WTC11 (cell line): ENCODE data around the gene RRP1B. TPM values are rescaled to one million over a fixed set of nuclear protein-coding genes. Genes with fewer than 3 reads are reported as not detected.

ENCODE experiments used
- ATAC-seq: fragments of 200-7000 bp; cut with Tn5 transposase; 2 replicates; pipeline ENCODE4 v1.10.0; 2021; ENCODE audit warnings: mild to moderate bottlenecking, moderate library complexity
- CTCF ChIA-PET: fragments of 300-600 bp; sonication (Branson Sonifier 250); formaldehyde crosslinking; loops from one replicate; lab custom pipeline; 2021; ENCODE audit warnings: antibody characterized with exemption; lab: Charles Lee
- POLR2A ChIA-PET: fragments of 350-600 bp; sonication (Branson Sonifier 250); formaldehyde crosslinking; loops from one replicate; lab custom pipeline; 2021; ENCODE audit warnings: antibody characterized with exemption; lab: Charles Lee
- DNase-seq: peaks from one replicate; pipeline ENCODE4 v3.0.0; 2021; ENCODE audit warnings: low spot score
- H3K27ac Mint-ChIP-seq: 2 replicates; pipeline ENCODE4 v1.8.0; 2021; ENCODE audit warnings: mixed read lengths
- H3K27me3 Mint-ChIP-seq: 2 replicates; pipeline ENCODE4 v1.8.0; 2021; ENCODE audit warnings: low read depth, mild to moderate bottlenecking, moderate library complexity, mixed read lengths
- H3K36me3 Mint-ChIP-seq: 2 replicates; pipeline ENCODE4 v1.8.0; 2021; ENCODE audit warnings: mixed read lengths
- H3K4me1 Mint-ChIP-seq: 2 replicates; pipeline ENCODE4 v1.8.0; 2022; ENCODE audit warnings: mixed read lengths
- H3K4me3 Mint-ChIP-seq: 2 replicates; pipeline ENCODE4 v1.8.0; 2021; ENCODE audit warnings: mild to moderate bottlenecking, moderate library complexity, mixed read lengths
- H3K9me3 Mint-ChIP-seq: 2 replicates; pipeline ENCODE4 v1.8.0; 2021; ENCODE audit warnings: mixed read lengths
- HMGA2 ChIP-seq: fragments of 250-450 bp; sonication (Bioruptor Pico); IDR thresholded peaks from 2 replicates; pipeline ENCODE4 v1.4.0; 2021; ENCODE audit warnings: mild to moderate bottlenecking, moderate library complexity
- JAZF1 ChIP-seq: fragments of 250-450 bp; sonication (Bioruptor Pico); IDR thresholded peaks from 2 replicates; pipeline ENCODE4 v1.9.0; 2021; ENCODE audit warnings: moderate library complexity, mild to moderate bottlenecking, inconsistent platforms
- NFATC4 ChIP-seq: fragments of 250-450 bp; sonication (Bioruptor Pico); IDR thresholded peaks from 2 replicates; pipeline ENCODE4 v1.9.0; 2021; ENCODE audit warnings: mild to moderate bottlenecking
- RELA ChIP-seq: sonication (generic); formaldehyde crosslinking; IDR thresholded peaks from 2 replicates; pipeline ENCODE4 v1.8.1; 2022; ENCODE audit warnings: missing genetic modification reagents, mild to moderate bottlenecking, borderline replicate concordance
- SMAD4 ChIP-seq: sonication (generic); formaldehyde crosslinking; IDR thresholded peaks from 2 replicates; pipeline ENCODE4 v1.8.0; 2022; ENCODE audit warnings: mild to moderate bottlenecking, missing genetic modification reagents
- TEAD4 ChIP-seq: sonication (generic); formaldehyde crosslinking; IDR thresholded peaks from 2 replicates; pipeline ENCODE4 v1.8.0; 2022; ENCODE audit warnings: mild to moderate bottlenecking, missing genetic modification reagents
- total RNA-seq: library from RNA; stranded (reverse); gene quantifications from 3 replicates; pipeline ENCODE4 v1.2.3, GENCODE V29; 2021
- TF ChIP-seq, protein P1 (sequence below): fragments of 200-600 bp; IDR thresholded peaks from 2 replicates; pipeline ENCODE4 v1.8.0; 2022; ENCODE audit warnings: antibody characterized with exemption
- TF ChIP-seq, protein P2 (sequence below): sonication (generic); formaldehyde crosslinking; IDR thresholded peaks from 2 replicates; pipeline ENCODE4 v1.8.1; 2023; ENCODE audit warnings: mild to moderate bottlenecking, missing genetic modification reagents, moderate library complexity
- TF ChIP-seq, protein P3 (sequence below): sonication (generic); formaldehyde crosslinking; IDR thresholded peaks from 2 replicates; pipeline ENCODE4 v1.8.0; 2022; ENCODE audit warnings: mild to moderate bottlenecking, missing genetic modification reagents
- TF ChIP-seq, protein P4 (sequence below): fragments of 250-450 bp; sonication (Bioruptor Pico); IDR thresholded peaks from 2 replicates; pipeline ENCODE4 v1.8.0; 2021; ENCODE audit warnings: mild to moderate bottlenecking
- TF ChIP-seq, protein P5 (sequence below): sonication (generic); formaldehyde crosslinking; IDR thresholded peaks from 2 replicates; pipeline ENCODE4 v1.8.0; 2023; ENCODE audit warnings: missing genetic modification reagents, mild to moderate bottlenecking, borderline replicate concordance

RRP1B gene
- total RNA-seq, 1 experiment from 2014 or later, result 74.9 TPM

DNA sequence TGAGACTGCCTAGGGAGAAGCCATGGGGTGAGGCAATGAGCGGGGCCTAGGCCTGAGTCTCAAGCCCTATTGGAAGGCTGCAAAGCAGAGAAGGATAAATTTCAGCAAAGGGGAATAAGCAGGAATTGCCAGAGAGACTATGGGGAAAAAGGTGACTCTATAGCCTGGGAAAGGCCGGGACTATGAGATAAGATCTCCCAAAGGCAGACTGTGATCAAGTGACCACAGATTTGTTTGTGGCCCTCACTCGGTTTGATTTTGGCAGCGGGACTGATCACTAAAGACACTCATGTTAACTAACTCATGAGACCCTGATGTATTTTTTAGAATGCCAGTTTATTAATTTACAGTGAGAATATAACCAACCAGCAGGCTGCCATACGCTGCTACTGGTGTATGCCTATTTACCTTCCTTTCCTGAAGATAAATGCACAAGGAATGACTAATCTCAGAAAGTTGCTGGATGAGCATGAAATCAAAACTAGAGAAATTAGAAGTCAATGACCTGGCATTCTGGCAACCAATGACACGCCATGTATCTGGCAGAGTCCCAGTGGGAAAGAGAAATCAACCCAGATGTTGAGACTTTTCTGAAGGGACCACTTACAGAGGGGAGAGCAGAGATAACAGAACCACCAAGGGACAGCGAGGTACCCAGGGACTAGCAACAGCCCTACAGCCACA, 4.4 kb upstream of the RRP1B start (continued):
- TF ChIP-seq SMAD4 (CRISPR knock-in tag) (no peak), HMGA2 (CRISPR knock-in tag) (no peak)
- TF ChIP-seq, protein P1, sequence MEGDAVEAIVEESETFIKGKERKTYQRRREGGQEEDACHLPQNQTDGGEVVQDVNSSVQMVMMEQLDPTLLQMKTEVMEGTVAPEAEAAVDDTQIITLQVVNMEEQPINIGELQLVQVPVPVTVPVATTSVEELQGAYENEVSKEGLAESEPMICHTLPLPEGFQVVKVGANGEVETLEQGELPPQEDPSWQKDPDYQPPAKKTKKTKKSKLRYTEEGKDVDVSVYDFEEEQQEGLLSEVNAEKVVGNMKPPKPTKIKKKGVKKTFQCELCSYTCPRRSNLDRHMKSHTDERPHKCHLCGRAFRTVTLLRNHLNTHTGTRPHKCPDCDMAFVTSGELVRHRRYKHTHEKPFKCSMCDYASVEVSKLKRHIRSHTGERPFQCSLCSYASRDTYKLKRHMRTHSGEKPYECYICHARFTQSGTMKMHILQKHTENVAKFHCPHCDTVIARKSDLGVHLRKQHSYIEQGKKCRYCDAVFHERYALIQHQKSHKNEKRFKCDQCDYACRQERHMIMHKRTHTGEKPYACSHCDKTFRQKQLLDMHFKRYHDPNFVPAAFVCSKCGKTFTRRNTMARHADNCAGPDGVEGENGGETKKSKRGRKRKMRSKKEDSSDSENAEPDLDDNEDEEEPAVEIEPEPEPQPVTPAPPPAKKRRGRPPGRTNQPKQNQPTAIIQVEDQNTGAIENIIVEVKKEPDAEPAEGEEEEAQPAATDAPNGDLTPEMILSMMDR, result no peak

DNA sequence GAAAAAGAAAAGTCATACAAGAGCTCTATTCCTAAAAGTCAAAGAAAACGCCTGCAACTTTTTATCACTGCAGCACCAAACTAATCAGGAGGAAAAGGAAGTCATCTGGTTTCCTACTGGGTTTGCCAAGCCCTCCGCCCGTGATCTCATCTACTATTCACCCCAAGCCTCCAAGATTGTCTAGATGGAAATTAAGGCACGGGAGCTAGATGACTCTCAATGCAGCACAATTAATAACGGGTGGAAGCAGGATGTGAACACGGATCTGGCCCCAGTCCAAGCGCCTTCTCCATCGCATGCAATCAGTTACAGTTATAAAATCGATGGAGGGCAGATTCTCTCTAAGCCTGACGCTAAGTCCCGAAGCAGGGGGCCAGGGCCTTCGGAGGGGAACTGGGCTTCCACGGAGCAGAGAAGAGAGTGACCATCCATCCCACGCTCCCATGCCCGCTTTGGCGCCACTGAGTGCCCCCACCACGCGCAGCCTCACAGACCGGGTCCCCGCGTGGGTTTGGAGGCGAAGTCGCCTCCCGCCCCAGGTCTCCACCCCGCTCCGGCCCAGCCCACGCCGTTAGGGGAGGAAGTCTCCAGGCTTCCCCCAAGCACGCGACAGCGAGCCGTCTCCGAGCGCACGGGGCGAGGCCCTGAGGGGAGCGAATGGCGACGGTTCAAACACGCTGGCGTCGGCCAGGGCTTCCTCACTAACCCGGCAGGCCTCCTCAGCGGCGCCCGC, 1.8 kb upstream of the RRP1B start:
- TF ChIP-seq NFATC4 (CRISPR knock-in tag) (no peak), RELA (0 out of 2 replicates have a peak, but pooled peaks have one; percentile 61)
- no peak overlapping the region for H3K4me3 Mint-ChIP-seq
- no peak for DNase-seq
- POLR2A ChIA-PET, result no interaction called here
- ATAC-seq, result no peak
- CTCF ChIA-PET, result no interaction called here
- peaks cover 8% of the 10 kb centered on the region; the same call in 1 of the 2 replicates for H3K27me3 Mint-ChIP-seq
- H3K9me3 Mint-ChIP-seq, result no peaks in the 10 kb centered on the region
- peaks cover 21% of the 10 kb centered on the region for H3K4me1 Mint-ChIP-seq
- H3K27ac Mint-ChIP-seq, result no peak overlapping the region
- H3K36me3 Mint-ChIP-seq, result peaks cover 14% of the 10 kb centered on the region; the same call in 1 of the 2 replicates

DNA sequence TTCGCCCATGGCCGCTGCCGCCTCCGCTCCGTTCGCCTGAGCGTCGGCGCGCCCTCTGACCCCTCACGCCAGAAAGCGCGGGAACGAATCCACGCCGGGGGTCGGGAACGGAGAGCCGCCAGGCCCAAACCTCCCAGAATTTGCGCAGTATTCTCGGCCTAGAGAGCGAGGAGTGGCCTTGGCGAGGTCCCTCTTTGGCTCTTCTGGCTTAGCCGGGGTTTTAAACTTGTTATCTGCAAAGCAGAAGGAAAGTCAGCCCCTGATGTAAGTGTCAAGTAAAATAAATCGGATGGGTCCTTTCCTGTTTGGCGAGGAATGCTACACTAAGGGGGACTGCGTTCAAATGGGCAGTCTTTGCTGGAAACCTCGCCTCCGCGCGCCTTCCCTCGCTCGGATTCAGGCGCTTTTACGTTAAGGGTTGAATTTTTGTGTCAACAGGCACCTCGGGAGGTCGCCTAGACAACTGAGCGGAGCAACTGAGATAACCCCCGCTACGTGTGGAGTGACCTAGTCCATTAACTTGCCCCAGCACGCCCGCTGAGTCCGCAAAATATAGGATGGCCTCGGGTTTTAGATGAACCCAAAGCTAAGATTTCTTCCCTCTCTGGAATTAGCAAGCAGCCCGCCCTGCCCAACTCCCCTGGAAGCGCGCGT, 1.1 kb upstream of the RRP1B start:
- ATAC-seq (no peak), DNase-seq (no peak)
- Mint-ChIP-seq H3K27me3 (peaks cover 8% of the 10 kb centered on the region; the same call in 1 of the 2 replicates), H3K36me3 (peaks cover 20% of the 10 kb centered on the region), H3K4me3 (no peak overlapping the region), H3K4me1 (peaks cover 21% of the 10 kb centered on the region), H3K27ac (no peak overlapping the region), H3K9me3 (no peaks in the 10 kb centered on the region)
- ChIA-PET CTCF (no interaction called here), POLR2A (no interaction called here)
- TF ChIP-seq, protein P2, sequence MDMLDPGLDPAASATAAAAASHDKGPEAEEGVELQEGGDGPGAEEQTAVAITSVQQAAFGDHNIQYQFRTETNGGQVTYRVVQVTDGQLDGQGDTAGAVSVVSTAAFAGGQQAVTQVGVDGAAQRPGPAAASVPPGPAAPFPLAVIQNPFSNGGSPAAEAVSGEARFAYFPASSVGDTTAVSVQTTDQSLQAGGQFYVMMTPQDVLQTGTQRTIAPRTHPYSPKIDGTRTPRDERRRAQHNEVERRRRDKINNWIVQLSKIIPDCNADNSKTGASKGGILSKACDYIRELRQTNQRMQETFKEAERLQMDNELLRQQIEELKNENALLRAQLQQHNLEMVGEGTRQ (CRISPR knock-in tag), result no peak
- TF ChIP-seq, protein P3, sequence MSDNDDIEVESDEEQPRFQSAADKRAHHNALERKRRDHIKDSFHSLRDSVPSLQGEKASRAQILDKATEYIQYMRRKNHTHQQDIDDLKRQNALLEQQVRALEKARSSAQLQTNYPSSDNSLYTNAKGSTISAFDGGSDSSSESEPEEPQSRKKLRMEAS (CRISPR knock-in tag), result no peak
- TF ChIP-seq, protein P4, sequence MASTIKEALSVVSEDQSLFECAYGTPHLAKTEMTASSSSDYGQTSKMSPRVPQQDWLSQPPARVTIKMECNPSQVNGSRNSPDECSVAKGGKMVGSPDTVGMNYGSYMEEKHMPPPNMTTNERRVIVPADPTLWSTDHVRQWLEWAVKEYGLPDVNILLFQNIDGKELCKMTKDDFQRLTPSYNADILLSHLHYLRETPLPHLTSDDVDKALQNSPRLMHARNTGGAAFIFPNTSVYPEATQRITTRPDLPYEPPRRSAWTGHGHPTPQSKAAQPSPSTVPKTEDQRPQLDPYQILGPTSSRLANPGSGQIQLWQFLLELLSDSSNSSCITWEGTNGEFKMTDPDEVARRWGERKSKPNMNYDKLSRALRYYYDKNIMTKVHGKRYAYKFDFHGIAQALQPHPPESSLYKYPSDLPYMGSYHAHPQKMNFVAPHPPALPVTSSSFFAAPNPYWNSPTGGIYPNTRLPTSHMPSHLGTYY (CRISPR knock-in tag), result no peak
- no peak for TF ChIP-seq TEAD4
- TF ChIP-seq JAZF1 (CRISPR knock-in tag), result no peak
- TF ChIP-seq, protein P5, sequence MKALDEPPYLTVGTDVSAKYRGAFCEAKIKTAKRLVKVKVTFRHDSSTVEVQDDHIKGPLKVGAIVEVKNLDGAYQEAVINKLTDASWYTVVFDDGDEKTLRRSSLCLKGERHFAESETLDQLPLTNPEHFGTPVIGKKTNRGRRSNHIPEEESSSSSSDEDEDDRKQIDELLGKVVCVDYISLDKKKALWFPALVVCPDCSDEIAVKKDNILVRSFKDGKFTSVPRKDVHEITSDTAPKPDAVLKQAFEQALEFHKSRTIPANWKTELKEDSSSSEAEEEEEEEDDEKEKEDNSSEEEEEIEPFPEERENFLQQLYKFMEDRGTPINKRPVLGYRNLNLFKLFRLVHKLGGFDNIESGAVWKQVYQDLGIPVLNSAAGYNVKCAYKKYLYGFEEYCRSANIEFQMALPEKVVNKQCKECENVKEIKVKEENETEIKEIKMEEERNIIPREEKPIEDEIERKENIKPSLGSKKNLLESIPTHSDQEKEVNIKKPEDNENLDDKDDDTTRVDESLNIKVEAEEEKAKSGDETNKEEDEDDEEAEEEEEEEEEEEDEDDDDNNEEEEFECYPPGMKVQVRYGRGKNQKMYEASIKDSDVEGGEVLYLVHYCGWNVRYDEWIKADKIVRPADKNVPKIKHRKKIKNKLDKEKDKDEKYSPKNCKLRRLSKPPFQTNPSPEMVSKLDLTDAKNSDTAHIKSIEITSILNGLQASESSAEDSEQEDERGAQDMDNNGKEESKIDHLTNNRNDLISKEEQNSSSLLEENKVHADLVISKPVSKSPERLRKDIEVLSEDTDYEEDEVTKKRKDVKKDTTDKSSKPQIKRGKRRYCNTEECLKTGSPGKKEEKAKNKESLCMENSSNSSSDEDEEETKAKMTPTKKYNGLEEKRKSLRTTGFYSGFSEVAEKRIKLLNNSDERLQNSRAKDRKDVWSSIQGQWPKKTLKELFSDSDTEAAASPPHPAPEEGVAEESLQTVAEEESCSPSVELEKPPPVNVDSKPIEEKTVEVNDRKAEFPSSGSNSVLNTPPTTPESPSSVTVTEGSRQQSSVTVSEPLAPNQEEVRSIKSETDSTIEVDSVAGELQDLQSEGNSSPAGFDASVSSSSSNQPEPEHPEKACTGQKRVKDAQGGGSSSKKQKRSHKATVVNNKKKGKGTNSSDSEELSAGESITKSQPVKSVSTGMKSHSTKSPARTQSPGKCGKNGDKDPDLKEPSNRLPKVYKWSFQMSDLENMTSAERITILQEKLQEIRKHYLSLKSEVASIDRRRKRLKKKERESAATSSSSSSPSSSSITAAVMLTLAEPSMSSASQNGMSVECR, result no peak
